Stimulated activated CD8-positive, alpha-beta memory T cell treated with anti-CD3 and anti-CD28 coated beads, Interleukin-12 subunit alpha, Interleukin-12 subunit beta, amount 100 ng/mL, for 4 hours (primary cell): Measurements from ENCODE around the gene FABP3.

Source experiments
- DNase-seq: peaks from one replicate; pipeline ENCODE4 v3.0.0-alpha.2; 2020; ENCODE audit warnings: low read depth

FABP3 gene

DNA sequence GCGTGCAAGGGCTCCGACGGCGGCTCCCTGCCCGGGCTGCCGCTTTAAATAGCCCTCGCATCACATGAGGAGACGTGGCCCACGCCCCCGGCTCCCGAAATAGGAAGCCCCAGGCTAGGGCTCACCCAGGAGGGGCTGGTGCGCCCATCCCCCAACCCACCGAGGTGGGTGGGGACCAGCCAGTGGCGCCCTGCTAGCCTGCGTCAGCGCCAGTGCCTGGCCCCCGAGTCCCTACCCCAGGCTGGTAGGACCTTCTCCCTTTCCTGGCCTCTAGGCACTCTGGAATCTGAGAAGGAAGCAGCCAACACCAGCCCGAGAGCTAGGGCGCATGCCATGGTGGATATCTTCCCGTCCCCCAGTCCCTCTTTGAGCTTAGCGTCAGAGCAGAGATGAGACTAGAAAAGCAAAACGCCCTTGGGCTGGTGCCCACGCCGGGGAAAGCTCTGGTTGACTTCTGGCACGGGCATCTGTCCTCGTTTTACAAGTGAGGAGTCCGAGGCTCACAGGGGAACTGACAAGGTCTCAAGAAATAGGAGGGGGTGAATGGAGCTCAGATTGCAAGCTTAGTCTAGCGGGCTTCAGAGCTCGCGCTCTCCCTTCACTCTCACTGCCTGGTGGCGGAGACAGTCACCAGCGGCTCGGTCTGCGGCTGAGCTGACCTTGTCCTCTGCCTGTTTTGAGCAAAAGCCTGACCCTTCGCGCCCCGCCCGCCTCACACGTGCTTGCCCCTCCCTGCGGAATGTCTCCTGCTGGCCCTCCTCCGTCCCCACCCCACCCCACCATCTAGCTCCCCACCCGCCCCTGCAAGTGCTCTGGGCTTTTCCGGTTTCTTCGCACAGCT is at the start of gene FABP3:
Gene FABP3, minus strand, starts transcription at position 21 of the 841 bp plus-strand sequence. CDS start 62 bp downstream, outside the sequence.
- DNase-seq = no peak

DNA sequence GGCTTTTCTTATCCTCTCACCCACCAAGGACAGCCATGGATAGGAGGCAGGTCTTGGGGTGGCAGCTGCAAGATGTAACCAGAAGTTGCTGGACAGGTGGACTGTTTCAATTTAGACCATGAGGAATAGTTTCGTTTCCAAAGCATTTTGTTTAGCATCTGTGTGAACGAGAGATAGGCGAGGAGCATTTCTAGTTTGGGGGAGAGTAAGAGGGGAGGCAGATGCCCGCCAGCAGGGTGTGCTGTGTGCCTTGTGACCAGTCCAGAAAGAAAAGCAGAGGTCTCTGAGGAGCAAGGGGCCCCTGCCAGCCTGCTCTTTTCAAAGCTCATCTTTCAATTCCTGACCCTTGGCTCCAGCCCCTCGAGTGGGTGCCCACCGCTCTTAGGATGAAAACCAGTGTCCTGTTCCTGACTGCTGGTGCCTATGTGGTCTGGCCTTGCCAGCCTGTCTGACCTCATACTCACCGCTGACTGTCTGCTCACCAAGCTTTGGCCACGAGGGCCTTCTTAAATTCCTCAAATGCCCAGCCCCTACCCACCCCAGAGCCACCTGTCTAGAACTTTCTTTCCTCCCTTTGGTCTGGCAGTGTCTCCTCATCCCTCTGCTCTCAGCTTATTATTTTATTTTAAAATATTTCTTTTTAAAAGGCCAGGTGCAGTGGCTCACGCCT is 48.6 kb upstream of the FABP3 start:
- no peak for DNase-seq

DNA sequence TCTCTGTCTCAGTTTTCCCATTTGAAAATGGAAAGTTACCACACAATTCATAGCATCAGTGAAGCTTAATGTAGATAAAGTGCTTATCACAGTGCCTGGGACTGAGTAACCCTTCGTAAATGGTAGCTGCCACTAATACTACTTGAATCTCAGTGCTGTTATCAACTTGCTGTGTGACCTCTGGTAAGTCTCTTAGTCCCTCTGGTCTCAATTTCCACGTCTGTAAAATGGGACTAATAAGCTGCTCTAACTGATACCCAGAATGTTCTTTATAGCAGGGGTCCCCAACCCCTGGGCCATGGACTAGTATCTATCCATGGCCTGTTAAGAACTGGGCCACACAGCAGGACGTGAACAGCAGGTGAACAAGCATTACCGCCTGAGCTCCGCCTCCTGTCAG is 47.8 kb upstream of the FABP3 start:
- no peak for DNase-seq

DNA sequence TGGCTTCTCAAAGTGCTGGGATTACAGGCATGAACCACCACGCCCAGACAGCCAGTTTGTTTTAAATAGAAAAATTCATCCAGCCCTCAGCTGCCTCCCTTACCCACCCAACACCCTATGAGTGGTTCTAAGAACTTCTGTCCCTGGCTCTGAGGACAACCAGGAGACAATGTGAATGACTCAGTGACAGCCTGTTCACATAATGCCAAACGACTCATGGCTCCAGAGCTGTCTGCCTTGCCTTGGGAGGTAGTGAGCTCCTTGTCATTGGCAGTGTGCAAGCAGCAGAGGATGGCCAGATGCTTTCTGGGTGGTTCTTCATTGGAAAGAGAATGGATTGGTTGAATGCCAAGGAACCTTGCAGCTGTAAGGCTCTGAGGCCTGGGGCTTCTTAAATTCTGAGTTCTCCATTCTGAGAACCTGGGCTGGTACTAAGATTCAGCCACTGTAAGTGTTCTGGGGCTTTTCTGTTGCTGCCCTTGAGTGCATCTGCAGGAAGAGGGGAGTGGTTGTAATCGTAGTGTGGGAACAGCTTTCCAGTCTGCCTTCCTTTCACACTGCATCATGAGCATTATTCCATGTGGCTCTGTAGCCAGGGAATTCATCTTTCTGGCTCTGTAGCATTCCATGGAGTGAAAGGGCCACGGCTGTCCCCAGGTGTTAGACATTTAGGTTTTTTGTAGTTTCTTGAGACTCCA is 45.9 kb upstream of the FABP3 start:
- DNase-seq = no peak

DNA sequence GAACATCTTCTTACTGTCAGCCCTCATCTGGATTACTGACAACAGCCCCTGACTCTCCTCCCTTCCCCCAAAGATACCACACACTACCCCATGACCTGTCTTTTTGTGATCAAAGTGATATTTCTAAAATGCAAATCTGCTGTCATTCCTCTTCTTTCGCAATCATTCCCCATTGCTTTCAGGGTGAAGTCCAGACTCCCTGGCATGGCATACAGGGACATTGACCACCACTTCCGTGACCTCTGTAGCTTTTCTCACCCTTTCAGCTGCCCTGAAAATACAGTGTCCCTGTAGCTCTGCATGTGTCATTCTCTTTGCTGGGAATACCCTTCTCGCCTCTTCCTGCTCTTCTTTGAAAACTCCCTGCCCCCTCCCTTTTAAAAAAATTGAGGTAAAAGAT is 44.3 kb upstream of the FABP3 start:
- no peak for DNase-seq

DNA sequence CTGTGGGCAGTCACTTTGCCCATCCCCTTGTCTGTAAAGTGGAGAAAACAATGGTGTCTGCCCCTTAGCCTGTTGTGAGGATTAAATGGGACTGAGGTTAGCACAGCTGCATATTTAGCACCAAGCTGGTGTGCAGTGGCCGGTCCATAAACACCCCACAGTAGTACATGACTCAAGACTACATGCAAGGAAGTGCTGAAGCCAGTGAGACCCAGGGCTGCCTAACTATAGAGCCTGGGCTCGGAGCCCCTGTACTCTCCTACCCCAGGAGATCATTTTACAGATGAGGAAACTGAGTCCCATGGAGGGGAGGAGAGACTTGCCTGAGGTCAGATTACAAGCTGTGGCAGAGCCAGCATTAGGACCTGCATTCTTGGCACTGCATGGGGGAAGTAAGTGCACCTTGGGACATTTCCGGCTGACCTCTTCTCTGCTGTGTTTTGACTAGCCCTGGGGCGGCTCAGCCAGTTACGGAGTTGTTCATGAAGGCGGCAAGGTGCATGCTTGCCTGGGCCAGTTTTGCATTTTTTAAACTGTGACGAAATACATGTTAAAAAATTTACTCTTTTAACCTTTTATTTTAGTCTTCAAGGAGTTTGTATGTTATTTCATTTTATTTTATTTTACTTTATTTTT is 43.3 kb upstream of the FABP3 start:
- no peak for DNase-seq

DNA sequence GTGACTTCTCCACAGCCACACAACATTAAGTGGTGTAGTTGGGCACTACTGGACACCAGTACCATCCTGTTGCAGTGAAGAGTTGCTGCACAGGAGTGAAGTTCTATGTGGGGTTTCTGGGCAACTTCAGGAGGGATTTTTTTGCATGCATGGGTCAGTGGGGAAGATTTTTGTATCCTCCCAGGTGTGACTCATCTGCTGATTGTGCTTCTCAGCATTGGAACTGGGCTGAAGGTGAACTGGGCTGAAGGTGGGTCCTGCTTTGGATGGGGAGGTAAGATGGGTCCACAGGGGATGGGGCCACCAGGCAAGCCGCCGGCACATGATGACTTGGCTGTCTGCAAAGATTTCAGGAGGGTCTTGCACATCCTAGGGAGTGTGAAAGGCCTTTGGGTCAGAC is 42.8 kb upstream of the FABP3 start:
- DNase-seq = no peak

DNA sequence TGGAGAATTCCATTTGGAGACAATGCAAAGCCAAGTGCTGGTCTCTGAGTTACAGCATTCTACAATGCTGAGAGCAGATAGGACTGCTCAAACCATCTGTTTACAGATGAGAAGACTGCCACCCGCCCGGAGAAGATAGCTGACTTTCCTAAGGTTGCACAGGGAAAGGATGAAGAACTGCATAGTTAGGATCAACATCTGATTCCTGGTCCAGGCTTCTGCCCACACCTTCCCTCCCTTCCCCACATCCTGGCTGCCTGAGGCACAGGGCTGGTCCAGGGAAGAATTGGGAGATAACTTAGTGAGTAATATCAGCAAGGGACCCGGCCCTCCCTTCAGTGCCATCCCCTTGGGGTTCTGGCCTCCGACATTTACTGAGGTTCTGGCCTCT is 42.1 kb upstream of the FABP3 start:
- no peak for DNase-seq

DNA sequence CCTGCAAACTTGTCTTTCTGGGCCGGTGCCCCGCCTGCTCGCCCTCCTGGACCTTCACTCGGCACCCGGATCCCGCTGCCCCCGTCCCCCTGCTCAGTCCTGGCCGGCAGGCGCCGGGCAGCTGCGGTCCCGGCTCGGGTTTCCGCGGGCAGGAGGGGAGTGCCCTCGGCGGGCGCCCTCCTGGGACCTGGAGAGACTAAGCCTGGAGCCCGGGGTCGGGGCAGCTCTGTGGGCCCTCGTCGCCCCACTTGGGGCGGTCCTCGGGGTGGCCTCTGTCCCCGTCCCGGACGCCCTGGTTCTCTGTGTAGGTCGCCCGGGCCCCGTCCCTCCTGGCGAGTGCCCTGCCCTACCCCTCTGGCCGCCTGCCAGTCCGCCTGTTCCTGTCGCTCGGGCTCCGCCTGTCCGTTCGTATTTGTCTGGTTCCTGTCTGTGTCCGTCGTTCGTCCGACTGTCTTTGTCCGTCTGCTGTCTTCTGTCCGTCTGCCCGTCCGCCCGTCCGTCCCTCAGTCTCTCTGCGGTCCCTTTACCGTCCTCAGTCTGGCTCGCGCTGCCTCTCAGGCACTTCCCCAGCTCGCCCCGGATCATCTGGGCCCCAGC is 40.6 kb upstream of the FABP3 start:
- no peak for DNase-seq

DNA sequence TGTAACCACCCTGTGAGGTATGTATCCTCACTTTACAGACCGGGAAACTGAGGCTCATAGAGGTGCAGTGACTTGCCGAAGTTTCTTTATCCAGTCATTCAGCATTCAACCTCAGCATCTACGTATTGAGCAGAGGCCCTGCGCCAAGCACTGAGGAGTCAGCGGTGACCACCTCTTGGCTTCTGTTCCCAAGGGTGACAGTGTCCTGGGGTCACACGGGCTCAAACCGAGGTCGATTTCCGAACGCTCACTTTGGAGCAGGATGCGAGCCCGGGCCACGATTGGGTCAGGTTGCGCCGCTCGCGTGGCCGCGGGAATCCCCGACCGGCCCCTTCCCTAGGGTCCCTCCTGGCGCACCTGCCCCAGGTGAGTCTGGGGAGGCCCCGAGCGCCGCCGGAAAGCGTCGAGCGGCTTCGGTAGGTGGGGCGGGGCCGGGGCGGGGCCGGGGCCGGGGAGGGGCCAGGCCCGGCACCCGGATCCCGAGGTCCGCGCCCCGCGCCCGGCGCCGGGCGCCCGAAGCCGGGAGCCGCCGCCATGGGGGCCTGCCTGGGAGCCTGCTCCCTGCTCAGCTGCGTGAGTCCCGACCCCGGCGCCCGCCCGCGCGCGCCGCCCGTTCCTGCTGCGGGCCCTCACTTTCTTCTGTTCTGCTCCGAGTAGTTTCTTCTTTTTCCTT is 40.0 kb upstream of the FABP3 start, which contains the start of gene SERINC2:
Gene SERINC2, plus strand, starts transcription at position 482 of the 673 bp plus-strand sequence. Its CDS starts 53 bp downstream, at position 535.
- DNase-seq = peak; percentile 8

DNA sequence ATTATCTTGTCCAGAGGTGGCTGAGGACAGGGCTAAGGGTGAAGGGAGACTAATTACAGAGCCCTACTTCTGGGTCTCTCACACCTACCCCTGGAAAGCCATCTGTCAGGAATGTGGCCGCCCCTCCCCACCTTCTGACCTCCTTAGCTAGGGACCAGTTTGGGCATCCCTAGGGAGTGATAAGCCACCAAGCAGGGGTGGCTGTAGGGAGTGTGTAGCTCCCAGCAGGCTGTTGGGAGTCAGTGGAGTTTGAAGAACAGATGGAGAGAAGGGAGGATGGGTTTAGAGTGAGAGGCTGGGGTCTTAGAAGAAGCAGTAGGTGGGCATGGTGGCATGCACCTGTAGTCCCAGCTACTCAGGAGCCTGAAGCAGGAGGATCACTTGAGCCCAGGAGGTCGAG is 39.3 kb upstream of the FABP3 start:
- no peak for DNase-seq

DNA sequence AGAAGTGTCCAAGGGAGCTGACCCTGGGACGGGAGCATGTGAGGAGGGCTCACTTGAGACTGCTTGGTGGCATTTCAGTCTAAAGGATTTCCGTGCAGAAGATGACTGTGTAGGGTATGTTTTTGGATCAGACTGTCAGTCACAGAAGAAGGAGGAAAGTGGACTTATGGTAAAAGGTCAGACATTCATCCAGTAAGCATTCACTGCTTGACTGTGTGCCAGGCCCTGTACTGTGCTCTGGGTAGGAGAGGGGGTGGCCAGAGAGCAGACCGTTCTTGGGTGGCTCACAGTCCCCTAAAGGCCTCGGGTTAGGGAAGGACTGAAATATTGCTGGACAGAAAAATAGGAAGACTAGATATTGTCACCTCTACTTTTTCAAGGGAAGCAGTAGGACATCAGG is 38.0 kb upstream of the FABP3 start:
- no peak for DNase-seq

DNA sequence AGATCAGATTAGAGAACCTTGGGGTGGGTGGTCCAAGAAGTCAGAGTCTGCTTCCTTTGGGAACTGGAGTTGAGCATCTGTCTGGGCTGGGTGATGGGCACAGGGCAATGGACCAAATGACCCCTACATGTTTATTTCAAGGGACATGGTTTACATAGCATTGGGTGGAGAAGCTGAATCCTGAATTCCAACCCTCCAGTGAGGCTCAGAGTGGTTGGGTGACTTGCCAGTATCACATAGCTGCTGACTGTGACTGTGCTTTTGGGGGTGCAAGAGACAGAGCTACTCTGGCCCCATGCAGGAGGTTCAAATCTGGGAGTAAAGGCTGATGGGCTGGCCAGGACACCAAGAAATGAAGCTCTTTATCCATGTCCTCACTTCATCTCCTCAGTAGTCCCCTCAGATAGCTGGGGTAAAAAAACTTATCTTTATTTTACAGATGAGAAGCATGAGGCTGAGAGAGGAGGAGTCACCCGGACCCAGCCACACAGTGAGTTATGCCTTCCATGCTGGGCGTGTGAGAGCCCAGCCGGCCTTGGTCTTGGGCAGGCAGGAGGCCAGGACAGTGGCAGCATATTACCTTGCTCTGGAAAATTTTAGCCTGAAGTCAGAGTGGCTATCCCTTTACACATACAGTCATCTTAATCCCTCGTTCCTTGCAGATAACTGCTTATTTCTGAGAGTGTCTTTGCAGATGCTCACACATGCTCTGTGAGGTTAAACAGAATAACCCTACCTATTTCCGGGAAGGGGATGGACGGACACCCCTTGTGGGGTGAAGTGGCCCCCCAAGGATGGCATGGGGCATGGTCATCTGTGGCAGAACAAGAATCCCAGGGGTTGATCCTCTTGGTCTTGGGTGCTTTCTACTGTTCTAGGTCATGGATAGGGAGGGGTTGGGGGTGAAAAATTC is 37.3 kb upstream of the FABP3 start:
- DNase-seq = no peak

DNA sequence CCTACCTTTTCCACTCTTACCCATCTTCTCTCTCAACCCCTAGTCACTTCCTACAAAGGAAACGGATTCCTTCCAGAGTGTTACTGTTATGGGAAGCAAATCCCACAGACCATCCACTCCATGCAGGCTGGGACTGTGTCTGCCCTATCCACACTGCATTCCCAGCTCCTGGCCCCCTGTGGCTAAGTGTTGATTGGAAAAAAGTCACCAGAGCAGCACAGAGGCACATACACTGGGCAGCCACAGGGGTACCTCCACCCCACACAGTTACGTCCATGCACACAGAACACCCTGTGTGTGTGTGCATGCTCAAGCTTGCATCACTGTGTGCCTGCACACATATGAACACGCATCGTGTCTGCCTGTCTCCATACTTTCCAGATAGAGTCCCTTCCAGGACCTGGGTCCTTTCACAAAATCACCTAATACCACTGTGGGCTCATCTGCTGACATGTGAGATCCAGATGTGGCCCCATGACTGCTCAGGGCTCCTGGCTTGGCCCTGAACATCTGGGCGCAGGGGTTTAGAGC is 36.0 kb upstream of the FABP3 start:
- DNase-seq = no peak

DNA sequence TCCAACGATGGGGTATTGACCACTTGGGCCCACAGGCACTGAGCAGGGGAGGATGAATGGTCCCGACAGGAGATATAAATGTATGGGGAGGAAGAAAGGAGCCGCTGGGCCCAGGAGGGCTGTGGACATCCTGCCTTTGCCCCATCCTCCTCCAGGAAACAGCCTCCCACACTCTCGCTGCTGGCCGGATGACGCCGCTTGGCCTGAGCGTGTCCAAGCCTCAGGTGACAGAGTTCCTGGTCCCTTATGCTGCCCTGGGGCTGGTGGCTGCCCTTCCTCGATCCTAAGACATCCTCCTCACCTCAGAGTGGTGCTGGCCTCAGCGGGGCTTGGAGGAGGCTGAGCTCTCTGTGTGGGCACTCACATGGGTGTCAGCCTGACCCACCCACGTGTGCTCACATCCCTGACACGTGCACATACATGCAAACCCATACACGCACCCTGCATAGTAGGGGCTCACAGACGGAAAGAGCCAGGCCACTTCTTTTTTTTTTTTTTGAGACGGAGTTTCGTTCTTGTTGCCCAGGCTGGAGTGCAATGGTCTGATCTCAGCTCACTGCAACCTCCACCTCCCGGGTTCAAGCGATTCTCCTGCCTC is 34.3 kb upstream of the FABP3 start:
- no peak for DNase-seq

DNA sequence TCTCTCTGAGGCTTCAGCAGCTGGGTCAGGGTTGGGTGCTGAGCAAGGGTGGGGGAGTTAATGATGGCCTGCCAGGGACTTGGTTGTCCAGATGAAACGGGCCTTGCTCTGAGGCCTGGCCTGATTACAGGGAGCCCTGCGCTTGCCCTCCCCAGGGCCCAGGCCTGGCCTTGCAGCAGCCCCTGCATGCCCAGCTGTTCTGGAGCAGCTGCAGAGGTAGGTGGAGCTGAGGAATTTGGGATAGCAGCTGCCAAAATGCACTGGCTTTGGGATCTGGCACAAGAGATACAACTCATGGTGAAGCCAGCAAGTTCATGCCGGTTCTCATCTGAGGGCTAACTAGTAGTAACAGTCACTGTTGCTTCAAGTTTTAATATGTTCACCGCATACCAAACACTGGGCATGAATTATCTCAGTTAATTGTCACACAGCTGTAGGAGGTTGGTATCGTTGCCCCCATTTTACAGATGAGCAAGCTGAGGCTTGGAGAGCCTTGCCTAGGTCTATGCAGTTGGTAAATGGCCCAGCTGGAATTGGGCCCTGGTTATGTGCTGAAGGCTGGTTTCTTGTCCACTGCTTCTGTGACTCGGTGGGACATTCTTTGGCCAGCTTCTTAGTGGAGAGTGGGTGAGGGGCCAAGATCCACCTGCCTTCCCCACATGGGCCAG is 32.8 kb upstream of the FABP3 start:
- no peak for DNase-seq

DNA sequence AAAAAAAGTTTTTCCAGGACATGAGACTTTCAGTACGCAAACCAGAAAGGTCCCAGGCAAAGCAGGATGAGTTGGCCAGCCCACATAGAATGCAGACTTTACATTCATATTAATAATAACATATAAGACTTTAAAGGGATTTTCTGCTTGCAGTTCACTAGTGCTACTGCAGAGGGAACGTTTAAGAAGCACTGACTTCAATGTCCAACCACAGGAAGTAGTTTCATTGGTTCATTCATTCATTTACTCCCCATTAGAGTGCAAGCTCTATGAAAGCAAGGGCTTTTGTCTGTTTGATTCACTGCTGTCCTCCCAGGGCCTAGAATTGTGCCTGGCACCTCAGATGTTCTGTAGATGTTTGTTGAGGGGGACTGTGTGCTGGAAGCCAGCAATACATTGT is 28.4 kb upstream of the FABP3 start:
- DNase-seq = no peak

DNA sequence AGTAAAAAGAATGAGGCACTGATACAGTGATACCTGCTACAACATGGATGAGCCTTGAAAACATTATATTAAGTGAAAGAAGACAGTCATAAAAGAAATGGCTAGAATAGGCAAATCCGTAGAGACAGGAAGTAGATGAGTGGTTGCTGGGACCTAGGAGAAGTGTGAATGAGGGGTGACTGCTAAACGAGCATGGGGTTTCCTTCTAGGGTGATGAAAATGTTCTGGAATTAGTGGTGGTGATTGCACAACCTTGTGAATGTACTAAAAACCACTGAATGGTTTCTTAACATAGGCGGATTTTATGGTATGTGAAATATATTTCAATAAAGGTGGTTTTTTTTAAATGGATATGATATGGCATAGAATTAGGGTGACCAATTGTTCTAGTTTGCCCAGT is 27.5 kb upstream of the FABP3 start:
- no peak for DNase-seq

DNA sequence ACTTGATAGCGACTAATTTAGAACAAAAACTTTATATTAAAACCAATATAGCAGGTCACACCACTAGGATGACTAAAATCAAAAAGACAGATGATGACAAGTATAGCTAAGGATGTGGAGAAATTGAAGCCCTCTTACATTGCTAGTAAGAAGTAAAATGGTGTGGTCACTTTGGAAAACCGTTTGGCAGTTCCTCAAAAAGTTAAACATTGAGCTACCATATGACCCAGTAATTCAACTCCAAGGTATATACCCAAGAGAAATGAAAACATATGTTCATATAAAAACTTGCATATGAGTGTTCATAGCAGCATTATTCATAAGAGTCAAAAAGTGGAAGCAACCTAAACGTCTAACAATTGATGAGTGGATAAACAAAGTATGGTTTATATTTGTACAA is 27.1 kb upstream of the FABP3 start:
- no peak for DNase-seq
